Subcutaneous adipose tissue (tissue), 4 donors: ENCODE results near the gene MSL2. TPM values are rescaled to one million over a fixed set of nuclear protein-coding genes. Genes with fewer than 3 reads are reported as not detected.

Experiments used
- CTCF ChIP-seq: fragments of 450-650 bp; IDR thresholded peaks from one replicate; pipeline ENCODE4 v1.5.1; 2016; ENCODE audit warnings: low read depth, mild to moderate bottlenecking, control low read depth, antibody characterized with exemption, moderate library complexity
- total RNA-seq, 4 donors: library from RNA; depleted of rRNA; stranded (reverse); fragments of >200 nt; gene quantifications; one replicate each; pipeline ENCODE4 v1.1.0, GENCODE V29; 2016

MSL2 gene
- total RNA-seq, 4 donors from 2014 or later: 18.9 to 27.6 (median 24.6) TPM

GRCh38 chr3:136105044-136105443 lies 91.1 kb downstream of the MSL2 start:
- no peak for TF ChIP-seq CTCF

Other genes starting within 250 kb of the MSL2 start
- 10 to 100 TPM; 12.6 to 14.8 (median 14.5) TPM for gene PPP2R3A, start 230.6 kb downstream of the MSL2 start, total RNA-seq
- gene PCCB, start 54.0 kb upstream of the MSL2 start, total RNA-seq: 10 to 100 TPM; 28.2 to 52.2 (median 29.2) TPM